Smooth muscle cell (in vitro differentiated cells): Measurements from ENCODE around the gene PNPLA7. TPM values are rescaled to one million over a fixed set of nuclear protein-coding genes. Genes with fewer than 3 reads are reported as not detected.

Experiments used
- DNase-seq: peaks from one replicate; lab custom pipeline; 2025; ENCODE audit not compliant: unreplicated experiment; lab: John Stamatoyannopoulos, UW
- H2AFZ ChIP-seq: fragments of 200-600 bp; sonication (generic); 2 replicates; pipeline ENCODE4 v1.6.0; 2016; ENCODE audit warnings: antibody characterized with exemption, low read depth, mild to moderate bottlenecking
- H3F3A ChIP-seq: fragments of 200-600 bp; sonication (generic); 2 replicates; pipeline ENCODE4 v1.6.0; 2017; ENCODE audit warnings: antibody characterized with exemption, low read depth
- H3K27ac ChIP-seq: fragments of 200-600 bp; sonication (generic); 2 replicates; pipeline ENCODE4 v1.5.1; 2016; ENCODE audit warnings: low read depth, mild to moderate bottlenecking
- H3K27me3 ChIP-seq: fragments of 200-600 bp; sonication (generic); 2 replicates; pipeline ENCODE4 v1.6.1; 2016; ENCODE audit warnings: low read depth, mild to moderate bottlenecking
- H3K36me3 ChIP-seq: fragments of 200-600 bp; sonication (generic); 2 replicates; pipeline ENCODE4 v1.5.1; 2016; ENCODE audit warnings: low read depth
- H3K4me1 ChIP-seq: fragments of 200-600 bp; sonication (generic); 2 replicates; pipeline ENCODE4 v1.5.1; 2016; ENCODE audit warnings: low read depth
- H3K4me2 ChIP-seq: fragments of 200-600 bp; sonication (generic); 2 replicates; pipeline ENCODE4 v1.6.0; 2016; ENCODE audit warnings: mild to moderate bottlenecking
- H3K4me3 ChIP-seq: fragments of 200-600 bp; sonication (generic); 2 replicates; pipeline ENCODE4 v1.5.1; 2016; ENCODE audit warnings: mild to moderate bottlenecking
- H3K79me2 ChIP-seq: fragments of 200-600 bp; sonication (generic); 2 replicates; pipeline ENCODE4 v1.6.0; 2016; ENCODE audit warnings: low read depth, mild to moderate bottlenecking
- H3K9ac ChIP-seq: fragments of 200-600 bp; sonication (generic); 2 replicates; pipeline ENCODE4 v1.6.0; 2016; ENCODE audit warnings: low read depth
- H3K9me3 ChIP-seq: fragments of 200-600 bp; sonication (generic); replicated peaks from 2 replicates; pipeline ENCODE4 v1.5.1; 2016; ENCODE audit warnings: low read depth
- H4K20me1 ChIP-seq: fragments of 200-600 bp; sonication (generic); 2 replicates; pipeline ENCODE4 v1.6.0; 2016; ENCODE audit warnings: low read depth
- WGBS: methylation state at CpG from one replicate; pipeline ENCODE4 v1.1.7; 2016; ENCODE audit warnings: low lambda C conversion rate; 5-methylcytosine and 5-hydroxymethylcytosine counted together
- polyA plus RNA-seq: library from polyadenylated mRNA; unstranded; fragments of >200 nt; fragmentation: Nextera tagmentation; extraction: Ambion mirVana; gene quantifications from 2 replicates; pipeline ENCODE4 v1.2.1, GENCODE V29; 2016
- total RNA-seq: library from RNA; depleted of rRNA; stranded (reverse); fragments of >200 nt; gene quantifications from 2 replicates; pipeline ENCODE4 v1.2.3, GENCODE V29; 2014
- TF ChIP-seq, protein P1 (sequence below): fragments of 200-600 bp; sonication (generic); IDR thresholded peaks from 2 replicates; pipeline ENCODE4 v1.5.1; 2017; ENCODE audit warnings: borderline replicate concordance, mild to moderate bottlenecking, antibody characterized with exemption; ENCODE audit not compliant: insufficient read depth, poor library complexity, severe bottlenecking

The PNPLA7 gene
- total and polyA plus RNA-seq, 2 experiments from 2014 or later = 0.46 to 0.67 TPM

GRCh38 chr9:137581361-137582285 lies 31.4 kb upstream of the PNPLA7 start:
- Histone ChIP-seq H3K4me1 (peaks cover 11% of the 10 kb centered on the region), H3K27ac (no peak overlapping the region), H3K4me3 (no peak overlapping the region), H3K9ac (no peak overlapping the region), H4K20me1 (peaks cover 8% of the 10 kb centered on the region), H3K4me2 (no peak overlapping the region), H3F3A (no peaks in the 10 kb centered on the region), H2AFZ (no peak overlapping the region), H3K27me3 (no peaks in the 10 kb centered on the region), H3K36me3 (no peaks in the 10 kb centered on the region), H3K9me3 (no peaks in the 10 kb centered on the region), H3K79me2 (peaks cover 17% of the 10 kb centered on the region)
- DNase-seq = no peak
- TF ChIP-seq, protein P1, sequence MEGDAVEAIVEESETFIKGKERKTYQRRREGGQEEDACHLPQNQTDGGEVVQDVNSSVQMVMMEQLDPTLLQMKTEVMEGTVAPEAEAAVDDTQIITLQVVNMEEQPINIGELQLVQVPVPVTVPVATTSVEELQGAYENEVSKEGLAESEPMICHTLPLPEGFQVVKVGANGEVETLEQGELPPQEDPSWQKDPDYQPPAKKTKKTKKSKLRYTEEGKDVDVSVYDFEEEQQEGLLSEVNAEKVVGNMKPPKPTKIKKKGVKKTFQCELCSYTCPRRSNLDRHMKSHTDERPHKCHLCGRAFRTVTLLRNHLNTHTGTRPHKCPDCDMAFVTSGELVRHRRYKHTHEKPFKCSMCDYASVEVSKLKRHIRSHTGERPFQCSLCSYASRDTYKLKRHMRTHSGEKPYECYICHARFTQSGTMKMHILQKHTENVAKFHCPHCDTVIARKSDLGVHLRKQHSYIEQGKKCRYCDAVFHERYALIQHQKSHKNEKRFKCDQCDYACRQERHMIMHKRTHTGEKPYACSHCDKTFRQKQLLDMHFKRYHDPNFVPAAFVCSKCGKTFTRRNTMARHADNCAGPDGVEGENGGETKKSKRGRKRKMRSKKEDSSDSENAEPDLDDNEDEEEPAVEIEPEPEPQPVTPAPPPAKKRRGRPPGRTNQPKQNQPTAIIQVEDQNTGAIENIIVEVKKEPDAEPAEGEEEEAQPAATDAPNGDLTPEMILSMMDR = no peak
- WGBS = 96% methylated on average over 22 of the region's 22 CpGs

- Histone ChIP-seq H4K20me1 (peaks cover 11% of the 10 kb centered on the region), H3K4me3 (no peak overlapping the region), H3F3A (no peaks in the 10 kb centered on the region), H3K4me2 (no peak overlapping the region), H3K27me3 (no peaks in the 10 kb centered on the region), H3K9ac (no peak overlapping the region), H3K36me3 (no peaks in the 10 kb centered on the region), H3K9me3 (no peaks in the 10 kb centered on the region), H2AFZ (no peak overlapping the region), H3K4me1 (peaks cover 11% of the 10 kb centered on the region), H3K27ac (no peak overlapping the region), H3K79me2 (peaks cover 24% of the 10 kb centered on the region)
- no peak for DNase-seq
- TF ChIP-seq, protein P1 = no peak
- WGBS = 95% methylated on average over 4 of the region's 4 CpGs
These were observed 30.7 kb upstream of the PNPLA7 start for GRCh38 chr9:137580954-137581322.

- 94% methylated on average over 23 of the region's 23 CpGs for WGBS
- Histone ChIP-seq H3K27ac (no peak overlapping the region), H3K4me2 (no peak overlapping the region), H3K79me2 (peaks cover 26% of the 10 kb centered on the region), H2AFZ (no peak overlapping the region), H3K4me1 (peaks cover 11% of the 10 kb centered on the region), H4K20me1 (peaks cover 12% of the 10 kb centered on the region), H3K9ac (no peak overlapping the region), H3F3A (no peaks in the 10 kb centered on the region), H3K36me3 (no peaks in the 10 kb centered on the region), H3K4me3 (no peak overlapping the region), H3K27me3 (no peaks in the 10 kb centered on the region), H3K9me3 (no peaks in the 10 kb centered on the region)
- no peak for DNase-seq
- TF ChIP-seq, protein P1 = no peak
These were observed 30.2 kb upstream of the PNPLA7 start for GRCh38 chr9:137580209-137580953.
